HG02885 (cell line): Measurements from ENCODE around the gene COX5A.

ENCODE experiments used
- ATAC-seq: cut with Tn5 transposase; IDR thresholded peaks from one replicate; pipeline ENCODE4 v1.9.1; 2021; ENCODE audit warnings: mild to moderate bottlenecking; ENCODE audit not compliant: unreplicated experiment, poor library complexity

COX5A gene

GRCh38 chr15:74873756-74874424, 64.0 kb downstream of the COX5A start:
- no peak for ATAC-seq

GRCh38 chr15:74873036-74873755, 64.7 kb downstream of the COX5A start, which contains the start of gene SCAMP2:
SCAMP2 (minus strand) TSS chr15:74873365; CDS start chr15:74873255, 110 bp downstream.
- ATAC-seq: peak; percentile 80

- no peak for ATAC-seq
Observed at GRCh38 chr15:74872702-74873035, 65.2 kb downstream of the COX5A start.

- peak; percentile 4 for ATAC-seq
Observed at GRCh38 chr15:74870436-74871215, 67.2 kb downstream of the COX5A start.
